Natural killer cell treated with Interleukin-12 subunit alpha and Interleukin-12 subunit beta and Interleukin-15 and Interleukin-18, amount 100 ng/mL, for 72 hours (primary cell): Measurements from ENCODE around the gene FBXO45. TPM values are rescaled to one million over a fixed set of nuclear protein-coding genes. Genes with fewer than 3 reads are reported as not detected.
A peak's percentile ranks its signal among the peaks of the same experiment; 100 is the strongest.
"Not testable (repeated sequence)": the region's sequence is repeated elsewhere in the genome, so short reads cannot be mapped to it uniquely, and the experiment has no call there.

ENCODE experiments used
- ATAC-seq, 2 donors: fragments of 150-1000 bp; cut with Tn5 transposase in 1 of 2; sonication (Bioruptor Pico), chemical (Tn5 transposase) in 1 of 2; 2 replicates each; pipeline ENCODE4 v1.10.0; 2021
- DNase-seq: peaks from one replicate; pipeline ENCODE4 v3.0.0; 2022; ENCODE audit warnings: low spot score
- H3K27ac Mint-ChIP-seq, 2 donors: 1 replicate in 1 of 2; 2 replicates in 1 of 2; pipeline ENCODE4 v1.8.0; 2022; ENCODE audit warnings: mixed read lengths in 2 of 2, mild to moderate bottlenecking in 1 of 2, moderate library complexity in 1 of 2
- H3K27me3 Mint-ChIP-seq, 2 donors: 1 replicate in 1 of 2; 2 replicates in 1 of 2; pipeline ENCODE4 v1.8.0; 2022; ENCODE audit warnings: mixed read lengths in 2 of 2
- H3K36me3 Mint-ChIP-seq: one replicate; pipeline ENCODE4 v1.8.0; 2022; ENCODE audit warnings: mixed read lengths
- H3K4me1 Mint-ChIP-seq, 2 donors: 1 replicate in 1 of 2; 2 replicates in 1 of 2; pipeline ENCODE4 v1.8.0; 2022; ENCODE audit warnings: low read depth in 2 of 2, mixed read lengths in 2 of 2, mild to moderate bottlenecking in 1 of 2
- H3K4me3 Mint-ChIP-seq: one replicate; pipeline ENCODE4 v1.8.0; 2022; ENCODE audit warnings: mixed read lengths
- H3K9me3 Mint-ChIP-seq: 2 replicates; pipeline ENCODE4 v1.8.0; 2022; ENCODE audit warnings: mixed read lengths
- total RNA-seq, 2 donors: library from RNA; stranded (reverse); gene quantifications; one replicate each; pipeline ENCODE4 v1.2.3, GENCODE V29; 2022

The FBXO45 gene
- total RNA-seq, 2 donors from 2014 or later: 17.7 to 22.3 TPM

GRCh38 chr3:196585044-196585757, 16.7 kb downstream of the FBXO45 start:
- peaks cover 18% of the 10 kb centered on the region for H3K36me3 Mint-ChIP-seq
- no peak overlapping the region for H3K27ac Mint-ChIP-seq
- no peaks in the 10 kb centered on the region for H3K9me3 Mint-ChIP-seq

GRCh38 chr3:196590279-196590678, 21.8 kb downstream of the FBXO45 start:
- ATAC-seq (no peak), DNase-seq (no peak)

More at GRCh38 chr3:196585044-196585757, 16.7 kb downstream of the FBXO45 start:
- no peak for ATAC-seq
- no peaks in the 10 kb centered on the region for H3K27me3 Mint-ChIP-seq
- H3K4me3 Mint-ChIP-seq: no peak overlapping the region
- no peak for DNase-seq
- H3K4me1 Mint-ChIP-seq: peaks cover 0 to 2% of the 10 kb centered on the region in 2 donors

GRCh38 chr3:196596355-196596754, 27.9 kb downstream of the FBXO45 start:
- Mint-ChIP-seq H3K4me3 (no peak overlapping the region), H3K4me1 (peaks cover 9 to 11% of the 10 kb centered on the region in 2 donors), H3K27ac (no peak overlapping the region), H3K36me3 (no peaks in the 10 kb centered on the region), H3K27me3 (peaks cover 9 to 14% of the 10 kb centered on the region in 2 donors), H3K9me3 (no peaks in the 10 kb centered on the region)
- ATAC-seq: no peak
- DNase-seq: no peak

More at GRCh38 chr3:196590279-196590678, 21.8 kb downstream of the FBXO45 start:
- Mint-ChIP-seq H3K27ac (no peak overlapping the region), H3K9me3 (no peaks in the 10 kb centered on the region), H3K36me3 (peaks cover 6% of the 10 kb centered on the region), H3K4me3 (no peak overlapping the region), H3K4me1 (no peaks in the 10 kb centered on the region), H3K27me3 (no peaks in the 10 kb centered on the region)

GRCh38 chr3:196597971-196598733, 29.7 kb downstream of the FBXO45 start:
- Mint-ChIP-seq H3K27me3 (peaks cover 9 to 14% of the 10 kb centered on the region in 2 donors), H3K27ac (peak overlapping the region in 1 of 2 donors; percentile 72), H3K4me3 (peak overlapping the region; percentile 87), H3K4me1 (peaks cover 9 to 11% of the 10 kb centered on the region in 2 donors)
- not testable (repeated sequence) for H3K9me3 Mint-ChIP-seq, H3K36me3 Mint-ChIP-seq
- DNase-seq (peak; percentile 77), ATAC-seq (peak in 1 of 2 donors; percentile 61)

- H3K36me3 Mint-ChIP-seq: no peaks in the 10 kb centered on the region
- H3K9me3 Mint-ChIP-seq: no peaks in the 10 kb centered on the region
- ATAC-seq: no peak
- no peak overlapping the region for H3K4me3 Mint-ChIP-seq
- DNase-seq: no peak
- peaks cover 9 to 11% of the 10 kb centered on the region in 2 donors for H3K4me1 Mint-ChIP-seq
- H3K27ac Mint-ChIP-seq: no peak overlapping the region
- peaks cover 9 to 14% of the 10 kb centered on the region in 2 donors for H3K27me3 Mint-ChIP-seq
These were observed 31.3 kb downstream of the FBXO45 start for GRCh38 chr3:196599734-196600128.

GRCh38 chr3:196600359-196600758, 31.9 kb downstream of the FBXO45 start:
- ATAC-seq: no peak
- Mint-ChIP-seq H3K4me1 (peaks cover 9 to 11% of the 10 kb centered on the region in 2 donors), H3K4me3 (no peak overlapping the region), H3K36me3 (no peaks in the 10 kb centered on the region), H3K27me3 (peaks cover 9 to 14% of the 10 kb centered on the region in 2 donors), H3K9me3 (no peaks in the 10 kb centered on the region), H3K27ac (no peak overlapping the region)
- no peak for DNase-seq

GRCh38 chr3:196602673-196603072, 34.2 kb downstream of the FBXO45 start:
- H3K36me3 Mint-ChIP-seq: no peaks in the 10 kb centered on the region
- peaks cover 0 to 5% of the 10 kb centered on the region in 2 donors for H3K27me3 Mint-ChIP-seq
- H3K4me3 Mint-ChIP-seq: no peak overlapping the region
- H3K9me3 Mint-ChIP-seq: no peaks in the 10 kb centered on the region
- ATAC-seq (no peak), DNase-seq (no peak)
- H3K4me1 Mint-ChIP-seq: peaks cover 9 to 10% of the 10 kb centered on the region in 2 donors
- H3K27ac Mint-ChIP-seq: no peak overlapping the region

GRCh38 chr3:196603683-196604082, 35.2 kb downstream of the FBXO45 start:
- Mint-ChIP-seq H3K4me3 (no peak overlapping the region), H3K36me3 (no peaks in the 10 kb centered on the region), H3K4me1 (peaks cover 0 to under 1% of the 10 kb centered on the region in 2 donors), H3K9me3 (no peaks in the 10 kb centered on the region), H3K27ac (no peak overlapping the region), H3K27me3 (no peaks in the 10 kb centered on the region)
- no peak for DNase-seq
- ATAC-seq: no peak

GRCh38 chr3:196604548-196604947, 36.1 kb downstream of the FBXO45 start:
- peaks cover 4% of the 10 kb centered on the region in 2 donors for H3K4me1 Mint-ChIP-seq
- no peaks in the 10 kb centered on the region for H3K9me3 Mint-ChIP-seq
- DNase-seq: no peak
- H3K27ac Mint-ChIP-seq: no peak overlapping the region
- no peak for ATAC-seq
- no peaks in the 10 kb centered on the region for H3K36me3 Mint-ChIP-seq
- H3K27me3 Mint-ChIP-seq: no peaks in the 10 kb centered on the region
- H3K4me3 Mint-ChIP-seq: no peak overlapping the region

- Mint-ChIP-seq H3K27ac (peak overlapping the region in 1 of 2 donors; percentile 78), H3K9me3 (no peaks in the 10 kb centered on the region), H3K36me3 (no peaks in the 10 kb centered on the region), H3K4me1 (peaks cover 26 to 33% of the 10 kb centered on the region in 2 donors), H3K4me3 (no peak overlapping the region), H3K27me3 (no peaks in the 10 kb centered on the region)
- DNase-seq (no peak), ATAC-seq (no peak)
These were observed 40.2 kb downstream of the FBXO45 start for GRCh38 chr3:196608693-196609092.

GRCh38 chr3:196609343-196609775, 40.9 kb downstream of the FBXO45 start:
- Mint-ChIP-seq H3K36me3 (no peaks in the 10 kb centered on the region), H3K27ac (peak overlapping the region; percentile 52 to 78), H3K4me1 (peaks cover 30 to 33% of the 10 kb centered on the region in 2 donors)

GRCh38 chr3:196609805-196610515, 41.5 kb downstream of the FBXO45 start:
- Mint-ChIP-seq H3K36me3 (no peaks in the 10 kb centered on the region), H3K9me3 (no peaks in the 10 kb centered on the region), H3K27ac (peak overlapping the region; percentile 52 to 78), H3K4me1 (peaks cover 30 to 33% of the 10 kb centered on the region in 2 donors), H3K27me3 (no peaks in the 10 kb centered on the region), H3K4me3 (peak overlapping the region; percentile 48)
- DNase-seq: no peak
- ATAC-seq: peak in 1 of 2 donors; percentile 32

More at GRCh38 chr3:196609343-196609775, 40.9 kb downstream of the FBXO45 start:
- DNase-seq: peak; percentile 90
- no peaks in the 10 kb centered on the region for H3K27me3 Mint-ChIP-seq
- H3K4me3 Mint-ChIP-seq: peak overlapping the region; percentile 48
- H3K9me3 Mint-ChIP-seq: no peaks in the 10 kb centered on the region
- peak; percentile 97 to 98 for ATAC-seq

GRCh38 chr3:196611761-196612483, 43.5 kb downstream of the FBXO45 start:
- Mint-ChIP-seq H3K9me3 (no peaks in the 10 kb centered on the region), H3K27me3 (no peaks in the 10 kb centered on the region), H3K4me3 (peak overlapping the region; percentile 63), H3K27ac (peak overlapping the region; percentile 54 to 92), H3K36me3 (no peaks in the 10 kb centered on the region), H3K4me1 (peaks cover 30 to 33% of the 10 kb centered on the region in 2 donors)
- ATAC-seq: peak; percentile 22 to 34
- DNase-seq: no peak
